Purkinje cell (primary cell): ENCODE measurements around the gene AIFM1. TPM values are rescaled to one million over a fixed set of nuclear protein-coding genes. Genes with fewer than 3 reads are reported as not detected.

ENCODE experiments used
- polyA plus RNA-seq: library from polyadenylated mRNA; unstranded; fragments of >200 nt; fragmentation: Nextera tagmentation; gene quantifications from 2 replicates; pipeline ENCODE4 v1.2.1, GENCODE V29; 2014

Gene AIFM1
- 30.9 and 40.6 TPM in 2 replicates for polyA plus RNA-seq

DNA sequence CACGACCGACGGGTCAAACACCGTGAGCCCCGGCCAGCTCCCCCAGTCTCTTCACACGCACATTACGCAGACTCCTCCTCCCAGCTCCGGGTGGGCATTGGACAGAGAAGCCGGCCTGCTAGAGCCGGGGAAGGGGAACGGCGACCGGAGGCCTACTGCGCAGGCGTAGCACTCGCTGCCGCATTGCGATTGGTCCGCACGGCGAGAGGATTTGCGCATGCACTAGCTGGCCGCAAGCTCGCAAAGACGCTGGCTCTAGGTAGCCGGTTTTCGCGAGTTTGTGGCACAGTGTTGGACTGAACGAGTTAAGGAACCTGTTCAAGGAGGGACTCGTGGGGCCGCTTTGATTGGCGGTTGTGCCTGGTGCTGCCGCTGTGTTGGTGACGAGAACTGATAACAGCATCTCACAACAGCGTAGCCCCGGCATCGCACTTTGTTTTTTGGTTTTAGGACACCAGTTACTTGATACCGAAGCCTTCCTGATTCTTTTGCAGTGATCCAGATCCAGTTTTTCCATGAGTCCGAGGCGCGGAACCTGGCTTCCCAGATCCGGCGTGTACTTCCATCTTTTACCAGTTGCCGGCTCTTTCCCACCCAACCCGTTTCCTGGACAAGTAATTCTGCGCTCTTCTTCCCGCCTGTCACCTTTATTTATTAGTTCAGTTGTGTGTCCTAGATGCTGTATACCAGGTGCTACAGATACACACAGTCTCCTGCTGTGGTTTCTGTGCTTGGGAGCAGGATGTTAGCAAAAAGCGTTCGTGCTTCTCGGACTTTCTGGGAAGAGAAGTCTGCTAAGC, at the start of gene AIFM1:
Gene AIFM1 (minus strand): TSS at position 139 of the 800 bp plus-strand sequence. CDS start 185 bp downstream, outside the sequence.

DNA sequence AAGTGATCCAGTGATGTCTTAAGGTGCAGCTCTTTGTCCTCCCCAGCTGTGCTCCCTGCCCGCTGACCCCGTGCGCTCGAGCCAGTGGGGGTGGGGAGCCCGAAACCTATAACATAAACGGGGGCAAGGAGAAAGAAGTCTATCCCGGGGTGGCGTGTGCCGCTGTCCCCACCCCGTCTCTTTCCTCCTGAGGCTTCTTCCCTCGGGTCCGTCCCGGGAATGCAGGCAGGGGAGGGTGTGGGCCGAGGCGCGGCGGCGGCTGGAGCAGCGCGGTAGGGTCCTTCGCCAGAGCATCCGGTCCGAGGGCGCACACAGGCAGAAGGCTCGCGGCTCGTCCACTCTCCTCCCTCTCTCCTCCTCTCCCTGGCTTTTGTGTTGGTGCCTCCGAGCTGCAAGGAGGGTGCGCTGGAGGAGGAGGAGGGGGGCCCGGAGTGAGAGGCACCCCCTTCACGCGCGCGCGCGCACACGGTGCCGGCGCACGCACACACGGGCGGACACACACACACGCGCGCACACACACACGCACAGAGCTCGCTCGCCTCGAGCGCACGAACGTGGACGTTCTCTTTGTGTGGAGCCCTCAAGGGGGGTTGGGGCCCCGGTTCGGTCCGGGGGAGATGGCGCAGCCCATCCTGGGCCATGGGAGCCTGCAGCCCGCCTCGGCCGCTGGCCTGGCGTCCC, 5.9 kb upstream of the AIFM1 start, which contains the start of gene RAB33A:
Gene RAB33A (plus strand): TSS at position 517 of the 681 bp plus-strand sequence. CDS start 101 bp downstream, at position 618.

DNA sequence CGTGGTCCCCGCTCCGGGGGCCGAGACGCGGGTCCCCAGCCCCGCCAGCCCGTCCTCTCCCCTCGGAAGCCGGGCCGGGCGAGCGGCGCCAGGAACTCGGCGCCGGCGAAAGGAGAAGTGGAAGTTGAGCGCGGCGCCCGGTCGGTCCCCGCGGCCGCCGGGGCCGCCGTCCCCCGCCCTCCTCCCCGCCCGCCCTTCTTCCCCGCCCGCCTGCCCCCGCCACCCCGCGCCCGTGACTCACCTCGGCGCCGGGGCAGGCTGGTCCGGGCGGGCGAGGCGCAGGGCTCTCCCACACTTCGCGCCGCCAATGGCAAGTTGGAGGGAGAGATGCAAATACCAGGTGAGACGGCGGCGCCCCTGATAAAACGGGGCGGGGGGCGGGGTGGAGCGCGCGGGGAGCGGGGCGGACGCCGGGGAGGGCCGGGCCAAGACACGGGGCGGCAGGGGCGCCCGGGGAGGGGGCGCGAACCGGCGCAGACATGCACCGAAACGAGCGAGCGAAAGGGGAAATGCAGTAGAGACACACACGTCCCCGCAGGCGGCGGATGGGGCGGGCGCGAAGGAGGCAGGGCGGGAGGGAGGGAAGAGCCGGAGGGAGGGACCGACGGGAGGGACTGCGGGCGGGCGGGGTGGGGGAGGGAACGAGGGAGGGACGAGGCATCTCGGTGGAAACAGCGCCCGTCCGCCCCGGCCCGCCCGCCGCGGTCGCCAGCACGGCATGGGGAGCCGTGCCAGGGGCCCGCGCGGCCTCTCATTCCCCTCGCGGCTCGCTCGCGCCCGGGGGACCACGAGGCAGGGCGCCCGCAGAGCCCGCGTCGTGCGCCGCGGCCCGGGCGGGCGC, 55.0 kb downstream of the AIFM1 start, which contains the start of gene ELF4:
Gene ELF4 (minus strand): TSS at position 119 of the 841 bp plus-strand sequence. CDS start 29,167 bp downstream, outside the sequence.

Other genes starting within 250 kb of the AIFM1 start
- 0.18 and 0.24 TPM in 2 replicates for gene BCORL1, start 183.2 kb downstream of the AIFM1 start, polyA plus RNA-seq
- gene ELF4, start 55.3 kb downstream of the AIFM1 start, polyA plus RNA-seq: not detected in 2 replicates
- gene RAB33A, start 6.1 kb upstream of the AIFM1 start, polyA plus RNA-seq: 40.4 and 67.4 TPM in 2 replicates
- 1.1 and 1.5 TPM in 2 replicates for gene ZNF280C, start 103.1 kb upstream of the AIFM1 start, polyA plus RNA-seq
- 44.8 and 76.5 TPM in 2 replicates for gene SLC25A14, start 174.1 kb upstream of the AIFM1 start, polyA plus RNA-seq
- gene GPR119, start 219.8 kb upstream of the AIFM1 start, polyA plus RNA-seq: not detected in 2 replicates
- gene RBMX2, start 236.1 kb upstream of the AIFM1 start, polyA plus RNA-seq: 27.7 and 37.7 TPM in 2 replicates